Midbrain (tissue), 1 donor: Measurements from ENCODE around the gene PTPRM.
A peak's percentile ranks its signal among the peaks of the same experiment; 100 is the strongest.

Source experiments
- DNase-seq: peaks from one replicate; lab custom pipeline; 2025; lab: John Stamatoyannopoulos, UW

The PTPRM gene

DNA sequence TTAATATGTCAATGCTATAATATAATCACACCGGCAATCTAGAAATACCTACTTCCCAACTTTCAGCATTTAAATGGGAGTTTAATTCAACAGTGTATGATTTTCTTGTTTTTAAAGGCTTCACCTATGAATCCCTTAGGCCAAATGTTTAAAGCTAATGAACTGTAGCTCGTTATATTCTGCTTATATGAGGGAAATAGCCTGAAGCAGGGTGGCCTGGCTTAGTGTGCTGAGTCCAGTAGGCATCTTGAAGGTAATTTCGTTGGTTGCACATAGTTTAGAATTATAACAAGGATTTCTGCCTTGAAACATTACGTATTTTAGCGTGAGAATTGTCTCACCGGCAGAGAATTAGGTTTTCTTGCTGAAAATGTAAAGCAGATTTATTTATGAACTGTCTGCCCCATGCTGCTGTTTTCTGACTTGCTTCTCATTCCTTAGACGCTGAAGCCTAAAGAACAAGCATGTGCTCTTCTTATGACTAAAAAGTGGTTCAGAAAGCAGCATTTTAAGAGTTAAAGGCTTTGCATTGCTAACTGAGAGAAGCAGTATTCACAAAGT is 608.5 kb downstream of the PTPRM start:
- no peak for DNase-seq

GRCh38 chr18:8176109-8176508 is 609.0 kb downstream of the PTPRM start:
- DNase-seq, result peak; percentile 15

- no peak for DNase-seq
Observed at GRCh38 chr18:8176554-8176953, 609.4 kb downstream of the PTPRM start.

GRCh38 chr18:8177330-8178016 is 610.4 kb downstream of the PTPRM start:
- DNase-seq, result no peak

- DNase-seq, result no peak
Observed at GRCh38 chr18:8186413-8186812, 619.3 kb downstream of the PTPRM start.

GRCh38 chr18:8188184-8188583 is 621.1 kb downstream of the PTPRM start:
- no peak for DNase-seq

DNA sequence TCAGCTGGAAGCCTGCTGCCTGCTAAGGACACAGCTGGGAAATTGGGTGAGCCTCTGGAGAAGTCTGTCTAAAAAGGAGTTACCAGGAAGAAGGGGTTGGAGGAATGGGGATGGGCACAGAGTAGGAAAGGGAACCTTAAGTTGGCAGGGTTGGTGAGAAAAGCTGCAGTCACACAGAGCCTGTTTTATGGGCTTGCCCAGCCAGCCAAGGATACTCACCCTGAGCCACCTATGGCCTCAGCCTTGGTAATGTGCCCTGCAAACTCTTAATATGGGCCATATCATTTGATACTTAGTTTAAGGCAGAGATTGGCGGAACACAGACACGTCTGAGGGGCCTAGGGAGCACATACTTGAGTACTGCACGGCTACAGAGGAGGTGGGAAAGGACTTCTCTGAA is 623.9 kb downstream of the PTPRM start:
- DNase-seq, result no peak

DNA sequence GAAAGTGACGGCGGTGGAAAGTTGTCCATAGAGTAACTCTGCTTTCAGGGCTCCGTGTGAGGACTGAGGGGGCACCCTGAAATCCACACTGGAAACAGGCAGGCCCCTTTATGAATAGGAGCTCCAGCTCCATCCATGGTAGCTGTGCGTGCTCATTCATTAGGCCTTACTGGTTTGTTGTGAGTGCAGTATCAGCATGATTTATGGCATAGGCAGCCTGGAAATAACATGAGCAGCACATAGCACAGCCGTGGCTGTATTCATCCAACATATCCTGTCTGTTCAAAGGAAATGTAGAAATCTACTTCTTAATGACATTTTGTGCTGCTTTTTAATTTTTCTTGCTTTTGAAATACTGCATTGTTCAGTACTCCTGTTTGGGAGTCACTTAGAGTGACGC is 627.3 kb downstream of the PTPRM start:
- DNase-seq, result no peak

DNA sequence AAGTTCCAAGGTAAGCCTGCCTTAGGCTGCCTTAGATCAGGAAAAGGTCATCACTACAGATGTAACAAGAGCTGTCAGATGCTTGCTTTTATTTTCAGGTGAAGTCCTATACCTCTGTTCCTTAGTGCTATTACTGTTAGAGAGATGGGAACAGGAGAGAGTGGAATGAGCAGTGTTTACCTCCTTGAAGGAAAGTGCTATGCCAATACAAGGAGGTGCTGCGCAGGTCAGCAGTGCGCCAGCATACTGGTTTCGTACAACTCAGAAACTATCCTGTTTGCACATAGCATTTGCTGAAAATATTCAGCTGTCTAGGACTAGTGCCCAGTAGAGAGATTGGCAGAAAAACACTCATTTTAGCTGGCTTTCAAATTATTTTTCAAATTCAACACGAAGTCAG is 629.1 kb downstream of the PTPRM start:
- no peak for DNase-seq

- no peak for DNase-seq
Observed at GRCh38 chr18:8197499-8197898, 630.4 kb downstream of the PTPRM start.

DNA sequence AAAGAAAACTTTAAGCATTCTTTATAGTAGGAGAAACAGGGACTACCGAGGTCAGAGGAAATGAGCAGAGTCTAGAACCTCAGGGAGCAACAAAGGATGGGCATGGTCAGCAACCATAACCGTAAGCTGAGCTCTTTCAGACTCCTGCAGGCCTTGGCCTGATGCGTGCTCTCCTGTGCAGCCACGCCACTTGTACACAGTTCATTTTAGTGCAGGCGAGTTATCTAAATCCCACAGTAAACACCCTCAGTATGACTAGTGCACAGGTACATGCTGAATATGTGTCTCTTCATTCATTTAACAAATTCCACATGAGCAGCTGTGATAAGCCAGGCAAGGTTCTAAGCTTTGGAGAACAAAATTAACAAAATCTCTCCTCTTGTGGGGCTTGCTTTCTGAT is 640.9 kb downstream of the PTPRM start:
- DNase-seq, result no peak

DNA sequence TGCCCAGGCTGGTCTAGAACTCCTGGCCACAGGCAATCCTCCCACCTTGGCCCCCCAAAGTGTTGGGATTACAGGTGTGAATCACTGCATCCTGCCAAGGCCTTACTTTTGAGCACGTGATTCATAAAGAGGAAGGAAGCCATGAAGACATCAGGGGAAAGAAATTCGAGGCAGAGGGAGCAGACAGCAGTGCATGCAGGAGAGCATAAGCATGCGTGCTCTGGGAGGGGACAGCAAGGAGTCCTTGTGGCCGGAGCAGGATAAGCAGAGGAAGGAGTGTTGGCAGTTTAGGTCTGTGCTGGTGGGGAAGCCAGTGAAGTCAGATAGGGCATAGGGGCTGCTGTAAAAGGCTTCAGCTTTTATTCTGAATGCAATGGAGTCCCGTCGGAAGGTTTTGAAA is 641.6 kb downstream of the PTPRM start:
- DNase-seq, result no peak

DNA sequence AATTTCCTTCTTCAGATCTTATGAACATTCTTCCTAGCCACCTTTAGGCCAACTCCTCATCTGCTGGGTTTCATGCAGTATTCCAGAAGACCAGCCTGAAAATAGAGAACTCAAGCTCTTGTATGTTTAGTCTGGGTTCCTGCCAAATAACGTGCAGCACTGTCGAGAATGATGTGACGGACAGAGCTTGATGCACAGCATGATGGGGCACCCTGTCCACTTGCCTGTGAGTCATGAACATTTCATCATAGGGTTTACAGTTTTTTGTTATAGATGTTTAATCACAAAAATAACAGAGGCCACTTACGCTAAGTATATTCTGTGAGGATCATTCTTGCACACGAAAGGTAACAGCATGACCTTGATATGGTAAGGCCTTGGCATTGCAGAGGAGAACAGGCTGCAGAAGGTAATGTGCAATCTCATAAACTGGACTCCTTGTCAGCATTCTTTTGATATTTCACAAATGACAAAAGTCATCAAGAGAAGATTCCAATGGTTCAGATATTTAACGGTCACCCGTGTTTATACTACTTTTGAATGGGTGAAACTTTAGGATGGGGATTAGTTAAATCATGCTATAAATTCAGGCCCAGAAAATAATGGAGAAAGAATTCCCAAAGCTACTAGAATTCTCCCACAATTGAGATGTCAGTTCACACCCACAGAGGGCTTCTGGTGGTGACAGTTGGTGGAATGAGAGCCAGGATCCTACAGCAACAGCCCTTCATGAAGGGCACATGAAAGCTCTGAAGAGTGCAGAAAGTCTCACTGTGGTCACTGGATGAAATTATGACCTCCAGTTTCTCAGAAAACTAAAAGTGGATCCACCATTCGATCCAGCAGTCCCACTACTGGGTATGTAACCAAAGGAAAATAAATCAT is 646.0 kb downstream of the PTPRM start:
- no peak for DNase-seq

GRCh38 chr18:8215741-8216140 is 648.6 kb downstream of the PTPRM start:
- DNase-seq, result no peak

DNA sequence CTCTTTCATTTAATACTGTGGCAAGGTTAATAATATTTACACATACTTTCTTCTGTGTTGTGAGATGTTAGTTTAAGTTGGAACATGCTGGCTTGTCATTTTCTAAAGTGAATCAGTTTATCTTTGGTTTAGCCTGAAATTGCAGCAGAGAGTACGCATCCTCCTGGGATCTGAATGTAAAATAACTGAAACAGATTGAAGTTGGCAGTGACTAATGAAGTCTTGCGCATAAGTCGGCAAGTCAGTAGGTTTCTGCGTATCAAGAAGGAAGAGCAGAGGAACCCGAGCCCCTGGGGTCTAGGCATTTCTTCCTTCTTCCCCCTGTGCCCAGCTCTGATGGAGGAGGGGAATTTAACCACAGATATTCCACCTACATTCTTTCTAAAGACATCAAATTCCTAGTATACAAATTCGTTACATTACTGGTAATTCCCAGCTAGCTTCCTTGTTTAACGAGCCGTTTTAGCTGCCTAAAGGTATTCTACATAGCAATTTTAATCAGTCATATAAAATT is 650.0 kb downstream of the PTPRM start:
- DNase-seq, result no peak

- DNase-seq, result no peak
Observed at GRCh38 chr18:8218197-8218596, 651.1 kb downstream of the PTPRM start.

- DNase-seq, result no peak
Observed at GRCh38 chr18:8221452-8221851, 654.3 kb downstream of the PTPRM start.

- no peak for DNase-seq
Observed at GRCh38 chr18:8224576-8224975, 657.5 kb downstream of the PTPRM start.

DNA sequence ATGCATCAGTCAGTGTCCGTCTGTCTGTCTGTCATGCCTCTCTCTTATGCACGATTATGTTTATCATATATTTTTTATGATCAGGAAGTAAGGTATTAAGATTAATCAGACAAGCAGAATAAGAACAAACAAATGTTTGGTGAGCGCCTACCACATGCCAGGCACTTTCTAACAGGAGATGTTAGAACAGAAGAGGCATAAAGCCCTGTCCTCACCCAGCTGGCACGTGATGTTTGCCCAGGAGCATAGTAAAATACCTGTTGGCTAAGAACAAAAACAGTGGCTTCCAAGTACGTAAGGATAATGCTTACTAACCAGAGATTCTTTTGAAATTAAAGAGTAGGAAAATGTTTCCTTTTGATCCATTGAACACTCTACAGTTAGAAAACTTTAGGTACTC is 661.9 kb downstream of the PTPRM start:
- DNase-seq, result no peak

DNA sequence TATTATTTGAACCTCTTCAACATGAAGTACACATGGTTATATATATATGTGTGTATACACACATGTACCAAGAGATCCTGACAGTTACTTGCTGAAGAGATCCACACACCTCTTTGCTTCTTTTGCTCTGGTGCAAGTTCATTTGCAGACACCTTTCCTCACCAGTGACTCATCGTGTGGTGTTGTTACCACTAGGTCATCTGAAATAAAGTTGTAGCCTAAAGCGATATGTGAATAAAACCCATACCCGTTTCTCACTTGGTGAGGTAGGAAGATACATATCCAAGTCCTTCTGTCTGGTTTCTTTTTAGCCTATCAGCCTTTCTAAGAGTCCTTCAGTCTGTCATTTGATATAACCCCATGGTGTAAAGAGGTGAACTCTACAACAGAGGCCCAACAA is 662.7 kb downstream of the PTPRM start:
- DNase-seq, result no peak

GRCh38 chr18:8231316-8231715 is 664.2 kb downstream of the PTPRM start:
- no peak for DNase-seq

- no peak for DNase-seq
Observed at GRCh38 chr18:8232791-8233190, 665.7 kb downstream of the PTPRM start.

GRCh38 chr18:8235894-8236293 is 668.8 kb downstream of the PTPRM start:
- no peak for DNase-seq
